HG02840 (cell line): ENCODE measurements around the gene PDE6D.

Experiments
- ATAC-seq: cut with Tn5 transposase; IDR thresholded peaks from one replicate; pipeline ENCODE4 v1.9.1; 2021; ENCODE audit warnings: mild to moderate bottlenecking, moderate library complexity, moderate number of reproducible peaks; ENCODE audit not compliant: unreplicated experiment, low FRiP score

Gene PDE6D

DNA sequence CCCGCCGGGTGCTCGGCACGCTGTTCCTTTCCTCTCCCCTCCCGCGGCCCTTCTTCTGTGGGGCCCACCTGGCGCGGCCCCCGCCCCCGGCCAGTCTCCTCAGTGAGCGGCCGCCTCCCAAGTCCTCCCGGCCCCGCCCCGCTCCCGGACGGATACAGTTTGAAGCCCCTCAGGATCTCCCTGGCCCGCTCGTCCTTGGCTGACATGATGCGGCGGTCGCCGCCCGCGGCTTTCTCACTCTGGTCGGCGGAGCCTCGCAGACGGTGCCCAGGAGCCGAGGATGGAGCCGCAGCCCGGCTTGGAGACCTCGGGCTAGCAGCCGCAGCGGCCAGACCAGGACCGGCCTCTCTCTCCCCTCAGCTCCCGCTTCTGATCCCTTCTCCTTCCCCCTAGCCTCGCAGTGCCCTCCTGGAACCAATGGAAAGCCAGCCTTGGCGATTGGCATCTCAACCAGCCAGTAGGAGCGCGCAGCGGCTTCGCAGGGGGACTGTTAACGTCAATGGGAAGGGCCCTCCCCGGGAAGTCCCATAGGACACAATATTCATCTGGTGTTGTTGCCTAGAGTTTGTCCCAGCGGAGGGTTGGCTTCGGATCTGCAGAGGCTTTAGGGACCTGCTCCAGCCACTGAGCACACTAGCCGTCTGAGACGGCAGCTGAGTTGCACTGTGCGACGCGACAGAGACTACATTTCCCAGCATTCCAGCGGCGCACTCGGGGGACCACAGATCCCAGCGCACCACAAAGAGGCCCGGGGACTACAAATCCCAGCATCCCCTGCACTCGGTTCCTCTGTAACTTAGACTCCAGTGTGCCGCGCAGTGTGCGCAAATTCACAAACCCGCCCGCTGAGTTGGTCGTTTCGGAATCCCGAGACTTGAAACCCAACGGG is at the start of gene PDE6D:
TSS of gene PDE6D (minus strand) at position 374 of the 889 bp plus-strand sequence. CDS start at position 206, 168 bp downstream.
- peak; percentile 95 for ATAC-seq

DNA sequence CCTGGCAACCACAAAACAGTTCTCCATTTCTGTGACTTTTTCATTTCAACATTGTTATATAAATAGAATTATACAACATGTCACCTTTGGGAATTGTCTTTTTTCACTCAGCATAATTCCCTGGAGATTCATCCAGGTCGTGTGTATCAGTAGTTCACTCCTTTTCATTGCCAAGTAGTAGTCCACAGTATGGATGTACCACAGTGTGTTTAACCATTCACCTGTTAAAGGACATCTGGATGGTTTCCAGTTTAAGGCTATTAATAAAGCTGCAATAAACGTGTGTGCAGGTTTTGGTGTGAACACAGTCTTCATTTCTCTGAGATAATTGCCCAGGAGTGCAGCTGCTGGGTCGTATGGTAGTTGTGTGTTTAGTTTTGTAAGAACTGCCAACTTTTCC is 40.8 kb upstream of the PDE6D start:
- no peak for ATAC-seq

DNA sequence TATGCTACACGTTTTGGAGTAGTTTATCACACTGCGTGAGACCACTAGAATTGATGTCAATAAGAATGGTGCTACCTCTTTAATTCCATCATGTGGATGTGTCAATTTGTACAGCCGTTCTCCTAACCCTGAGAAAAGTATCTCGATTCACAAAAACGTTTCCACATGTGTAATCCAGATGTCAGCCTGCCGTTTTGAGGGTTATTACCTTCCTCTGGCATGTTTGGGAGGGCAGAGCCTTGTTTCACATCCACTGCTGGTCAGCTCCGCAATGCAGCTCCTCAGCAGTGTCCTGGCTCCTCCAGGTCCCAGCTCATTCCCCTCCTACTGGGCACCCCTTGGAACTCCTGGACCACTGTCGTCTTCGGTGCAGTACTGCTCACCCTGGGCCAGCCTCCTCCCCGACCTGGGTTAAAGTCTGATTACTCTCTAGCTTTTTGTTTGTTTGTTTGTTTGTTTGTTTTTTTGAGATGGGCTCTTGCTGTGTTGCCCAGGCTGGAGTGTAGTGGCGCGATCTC is 39.8 kb upstream of the PDE6D start:
- no peak for ATAC-seq

GRCh38 chr2:231819447-231820042 is 38.5 kb upstream of the PDE6D start:
- ATAC-seq, result no peak

DNA sequence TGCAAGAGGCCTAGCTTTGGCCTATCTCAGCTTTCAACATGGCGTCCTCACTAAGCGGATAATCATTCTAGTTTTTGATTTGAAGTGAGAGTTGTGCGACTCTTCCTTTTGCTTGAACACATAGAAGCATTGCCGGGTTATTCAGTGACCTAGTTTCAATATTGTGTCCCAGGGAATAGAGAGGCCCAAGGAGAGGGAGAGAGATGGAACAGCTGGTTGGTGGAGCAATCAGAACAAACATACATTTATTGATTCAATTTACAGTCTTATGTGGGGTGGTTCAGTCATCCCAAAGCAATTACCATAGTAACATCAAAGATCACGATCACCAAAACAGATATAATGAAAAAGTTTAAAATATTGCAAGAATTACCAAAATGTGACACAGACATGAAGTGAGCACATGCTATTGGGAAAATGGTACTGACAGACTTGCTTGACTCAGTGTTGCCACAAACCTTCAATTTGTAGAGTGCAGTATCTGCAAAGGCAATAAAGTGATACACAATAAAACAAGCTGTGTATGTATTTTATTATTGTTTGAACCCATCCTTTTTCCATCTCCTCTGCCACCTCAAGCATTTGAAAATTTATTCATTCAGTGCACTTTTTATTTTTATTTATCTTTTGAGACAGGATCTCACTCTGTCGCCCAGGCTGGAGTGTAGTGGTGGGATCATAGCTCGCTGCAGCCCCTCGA is 35.4 kb upstream of the PDE6D start:
- ATAC-seq, result no peak

DNA sequence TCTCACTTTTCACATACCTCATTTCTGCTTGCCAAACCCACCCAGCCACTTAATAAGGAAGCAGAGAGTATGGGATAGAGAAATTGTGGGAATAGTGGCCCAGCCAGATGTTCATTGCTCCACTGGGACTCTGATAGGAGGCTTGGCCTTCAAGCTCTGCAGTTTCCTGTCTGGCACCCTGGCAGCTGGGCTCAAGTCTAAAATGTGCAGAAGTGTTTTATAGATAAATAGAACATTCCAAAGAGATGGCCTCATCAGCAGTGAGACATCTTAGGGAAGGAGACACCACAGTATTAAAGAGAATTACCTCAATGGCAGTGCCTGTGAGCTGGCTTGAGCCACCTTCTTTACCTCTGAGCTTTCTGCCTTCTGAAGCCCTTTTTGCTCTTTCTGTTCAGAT is 29.8 kb upstream of the PDE6D start:
- ATAC-seq, result no peak

- ATAC-seq, result no peak
Observed at GRCh38 chr2:231807020-231807419, 25.9 kb upstream of the PDE6D start.

GRCh38 chr2:231803501-231804138 is 22.5 kb upstream of the PDE6D start:
- no peak for ATAC-seq

DNA sequence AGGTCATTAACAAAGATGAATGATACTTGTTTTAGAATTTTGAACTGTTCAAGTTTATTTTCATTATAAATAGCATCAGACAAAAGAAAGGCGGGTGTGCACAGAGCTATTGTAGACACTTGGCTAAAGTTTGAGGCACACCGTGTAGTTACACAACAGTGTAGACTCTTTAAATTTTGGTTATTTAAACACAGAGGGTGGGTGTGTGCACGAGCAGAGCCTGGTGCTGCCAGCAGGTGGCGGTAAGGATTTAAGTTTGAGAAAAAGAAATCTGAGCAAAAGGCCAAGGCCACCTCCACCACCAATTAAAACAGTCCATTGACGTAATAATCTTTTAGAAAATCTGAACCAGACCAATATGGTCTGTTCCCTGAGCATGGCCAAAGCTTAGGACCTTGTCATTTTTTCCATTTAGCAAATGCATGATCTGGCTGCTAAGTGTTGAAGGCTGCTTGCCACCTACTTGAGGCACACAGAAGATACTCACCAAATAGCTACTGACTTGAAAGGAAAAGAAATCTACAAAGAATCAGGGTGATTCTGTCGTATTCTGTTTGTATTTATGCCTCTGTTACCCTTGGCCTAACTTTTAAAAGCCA is 19.5 kb upstream of the PDE6D start:
- ATAC-seq, result no peak

DNA sequence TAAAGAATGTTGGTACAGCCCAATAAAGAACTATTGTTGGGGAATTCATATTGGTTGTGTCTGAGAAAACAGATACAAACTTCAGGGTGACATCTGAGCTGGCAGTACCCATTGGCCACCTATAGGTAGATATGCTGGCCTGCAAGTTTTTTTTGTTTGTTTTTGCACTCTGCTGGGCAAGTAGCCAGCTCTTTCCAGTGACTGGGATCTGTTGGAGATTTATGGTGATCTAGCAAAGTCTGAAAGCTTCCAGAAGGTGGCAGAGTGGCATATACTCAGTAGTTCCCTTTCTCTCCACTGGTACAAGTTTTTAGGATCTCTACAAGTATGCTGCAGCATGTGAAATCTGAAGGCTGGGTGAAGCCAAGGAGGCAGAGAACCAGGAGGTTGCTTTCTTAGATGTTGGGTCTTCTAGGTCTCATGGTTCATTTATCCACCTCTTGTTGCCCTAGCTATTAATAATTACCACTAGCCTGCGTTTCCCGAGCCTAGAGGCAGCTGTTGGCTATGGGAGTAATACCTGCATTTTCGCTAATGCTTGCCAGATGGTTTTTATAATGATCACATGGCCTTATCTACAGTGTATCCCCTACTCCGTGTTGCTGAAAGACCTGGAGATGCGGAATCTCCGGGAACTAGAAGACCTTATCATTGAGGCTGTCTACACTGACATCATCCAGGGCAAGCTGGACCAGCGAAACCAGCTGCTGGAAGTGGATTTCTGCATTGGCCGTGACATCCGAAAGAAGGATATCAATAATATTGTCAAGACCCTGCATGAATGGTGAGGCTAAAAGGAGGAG is 14.6 kb upstream of the PDE6D start:
- no peak for ATAC-seq

GRCh38 chr2:231794383-231794782 is 13.3 kb upstream of the PDE6D start:
- no peak for ATAC-seq

GRCh38 chr2:231791107-231791506 is 10.0 kb upstream of the PDE6D start:
- no peak for ATAC-seq

GRCh38 chr2:231786917-231787292 is 5.8 kb upstream of the PDE6D start:
- no peak for ATAC-seq

- ATAC-seq, result peak; percentile 51
Observed at GRCh38 chr2:231786177-231786916, 5.3 kb upstream of the PDE6D start, which contains the start of gene COPS7B. TSS of gene COPS7B (plus strand) at chr2:231786445. CDS start at chr2:231788571, 2,126 bp downstream.

- ATAC-seq, result no peak
Observed at GRCh38 chr2:231785822-231786176, 4.7 kb upstream of the PDE6D start.

- ATAC-seq, result no peak
Observed at GRCh38 chr2:231785413-231785812, 4.3 kb upstream of the PDE6D start.

DNA sequence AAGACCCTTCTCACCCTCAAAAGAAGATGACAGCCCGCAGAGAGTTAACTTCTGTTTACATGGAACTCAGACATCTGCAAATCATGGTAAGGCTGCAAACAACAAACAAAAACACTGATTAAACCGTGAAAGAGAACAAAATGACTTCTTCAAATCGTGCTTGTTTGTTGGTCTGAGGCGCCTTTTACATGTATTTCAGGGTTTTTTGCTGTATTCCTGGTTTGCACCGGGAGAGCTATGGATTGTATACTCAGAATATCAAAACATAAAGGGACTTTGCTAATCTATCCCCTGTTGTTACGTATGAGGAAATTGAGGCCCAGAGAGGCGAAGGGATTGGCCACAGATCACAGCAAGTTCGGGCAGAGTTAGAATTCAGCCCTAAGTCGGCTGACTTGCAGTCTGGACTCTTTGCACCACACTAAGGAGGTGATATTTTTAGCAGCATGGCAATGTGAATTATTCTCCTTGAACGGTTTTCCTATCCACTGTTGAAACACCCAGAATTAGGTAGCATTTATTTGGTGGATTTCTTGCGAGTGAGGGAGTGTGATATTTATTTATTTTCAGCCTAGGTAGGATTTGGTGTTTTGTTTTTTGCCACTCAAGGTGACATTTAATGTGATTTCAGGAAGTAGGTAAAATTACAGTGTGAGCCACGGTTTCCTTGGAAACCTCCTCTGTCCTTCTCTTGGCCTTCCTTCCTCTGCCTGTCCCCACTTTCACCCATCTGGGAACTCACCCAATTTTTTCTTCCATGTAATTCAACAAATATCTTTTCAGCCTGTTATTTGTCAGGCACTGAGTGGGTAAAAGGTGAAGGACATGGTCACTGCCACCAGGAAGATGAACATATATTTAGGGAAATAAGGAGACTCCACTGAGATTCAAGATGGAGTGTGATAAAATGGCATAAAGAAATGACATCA is 980 bp upstream of the PDE6D start:
- no peak for ATAC-seq
